ENCODE data around the gene TMSB4X. TPM values are rescaled to one million over a fixed set of nuclear protein-coding genes. Genes with fewer than 3 reads are reported as not detected.

TMSB4X gene
- total RNA-seq, 1 experiment from 2014 or later = 801 TPM

GRCh38 chrX:13001097-13001496 lies 26.2 kb downstream of the TMSB4X start:
- intact Hi-C loops (cut with micrococcal nuclease) = no loop called here
- no peak for TF ChIP-seq CTCF (IDR thresholded peaks at IDR 0.05; ENCODE audit: unreplicated experiment)
- ChIA-PET POLR2A (interaction anchor here (1.7 kb wide), 1 partner anchor 15 kb away, joined by 7 read pairs; no protein-coding TSS in a partner anchor), CTCF (interaction anchor here (0.7 to 2.1 kb wide), 3 partner anchors 52 to 404 kb away, joined by 3 to 7 read pairs (median 5); no protein-coding TSS in a partner anchor)
- Mint-ChIP-seq H3K36me3 (ENCODE audit: insufficient read depth, unreplicated experiment) (no peaks in the 10 kb centered on the region), H3K4me1 (ENCODE audit: insufficient read depth, unreplicated experiment) (no peaks in the 10 kb centered on the region), H3K27me3 (ENCODE audit: insufficient read depth, unreplicated experiment) (peaks cover 34% of the 10 kb centered on the region), H3K4me3 (ENCODE audit: unreplicated experiment) (no peak overlapping the region), H3K27ac (ENCODE audit: low read depth, unreplicated experiment) (no peak overlapping the region), H3K9me3 (ENCODE audit: unreplicated experiment) (no peaks in the 10 kb centered on the region)
- no peak for DNase-seq (ENCODE audit: unreplicated experiment)
- no TSS peak for BruUV-seq (replicated peaks)

GRCh38 chrX:13001961-13002671 lies 27.2 kb downstream of the TMSB4X start:
- no peaks in the 10 kb centered on the region for H3K36me3 Mint-ChIP-seq (ENCODE audit: insufficient read depth, unreplicated experiment)
- H3K27me3 Mint-ChIP-seq (ENCODE audit: insufficient read depth, unreplicated experiment) = peaks cover 38% of the 10 kb centered on the region
- no peaks in the 10 kb centered on the region for H3K9me3 Mint-ChIP-seq (ENCODE audit: unreplicated experiment)
- H3K4me3 Mint-ChIP-seq (ENCODE audit: unreplicated experiment) = no peak overlapping the region
- H3K27ac Mint-ChIP-seq (ENCODE audit: low read depth, unreplicated experiment) = no peak overlapping the region
- intact Hi-C loops (cut with micrococcal nuclease) = no loop called here
- DNase-seq (ENCODE audit: unreplicated experiment) = peak; percentile 57
- ChIA-PET CTCF (interaction anchor here (1.0 to 2.1 kb wide), 4 partner anchors 46 to 644 kb away, joined by 4 to 7 read pairs (median 4); no protein-coding TSS in a partner anchor), POLR2A (interaction anchor here (1.0 to 1.7 kb wide), 3 partner anchors 16 to 26 kb away, joined by 3 to 7 read pairs (median 4); no protein-coding TSS in a partner anchor)
- BruUV-seq (replicated peaks) = no TSS peak
- no peaks in the 10 kb centered on the region for H3K4me1 Mint-ChIP-seq (ENCODE audit: insufficient read depth, unreplicated experiment)
- no peak for TF ChIP-seq CTCF (IDR thresholded peaks at IDR 0.05; ENCODE audit: unreplicated experiment)

- Mint-ChIP-seq H3K4me3 (ENCODE audit: unreplicated experiment) (no peak overlapping the region), H3K27ac (ENCODE audit: low read depth, unreplicated experiment) (no peak overlapping the region), H3K27me3 (ENCODE audit: insufficient read depth, unreplicated experiment) (peaks cover 33% of the 10 kb centered on the region), H3K36me3 (ENCODE audit: insufficient read depth, unreplicated experiment) (no peaks in the 10 kb centered on the region), H3K4me1 (ENCODE audit: insufficient read depth, unreplicated experiment) (peaks cover 12% of the 10 kb centered on the region), H3K9me3 (ENCODE audit: unreplicated experiment) (no peaks in the 10 kb centered on the region)
- intact Hi-C loops (cut with micrococcal nuclease) = loop anchor here (2.0 kb wide), 1 partner anchor 17 kb away; no protein-coding TSS in a partner anchor
- ChIA-PET POLR2A (interaction anchor here (1.0 to 1.5 kb wide), 3 partner anchors 14 to 30 kb away, joined by 3 to 4 read pairs (median 3); partner anchors contain the start of gene TMSB4X), CTCF (interaction anchor here (0.5 to 1.6 kb wide), 2 partner anchors 59 to 149 kb away, joined by 3 to 5 read pairs; no protein-coding TSS in a partner anchor)
- no peak for TF ChIP-seq CTCF (IDR thresholded peaks at IDR 0.05; ENCODE audit: unreplicated experiment)
- no TSS peak for BruUV-seq (replicated peaks)
- DNase-seq (ENCODE audit: unreplicated experiment) = no peak
These were observed 31.0 kb downstream of the TMSB4X start for GRCh38 chrX:13005661-13006473.
